BLaER1 treated with 17β-estradiol and CSF1 and Interleukin-3, amounts not matched to agents 10 nM and 100 nM (cell line): Measurements from ENCODE around the gene GDF7.

Experiments
- H3K27ac ChIP-seq, 11 experiments: shearing (Covaris generic); formaldehyde crosslinking; 2 replicates each; pipeline ENCODE4 v1.8.1; 2022
- H3K27me3 ChIP-seq, 11 experiments: shearing (Covaris generic); formaldehyde crosslinking; 2 replicates each; pipeline ENCODE4 v1.8.1; 2022
- H3K36me3 ChIP-seq, 11 experiments: shearing (Covaris generic); formaldehyde crosslinking; 2 replicates each; pipeline ENCODE4 v1.8.1; 2022
- H3K4me1 ChIP-seq, 10 experiments: shearing (Covaris generic); formaldehyde crosslinking; 2 replicates each; pipeline ENCODE4 v1.8.1; 2022
- H3K4me2 ChIP-seq, 11 experiments: shearing (Covaris generic); formaldehyde crosslinking; 2 replicates each; pipeline ENCODE4 v1.8.1; 2022
- H3K4me3 ChIP-seq, 10 experiments: shearing (Covaris generic); formaldehyde crosslinking; 2 replicates each; pipeline ENCODE4 v1.8.1; 2022
- H3K9ac ChIP-seq, 11 experiments: shearing (Covaris generic); formaldehyde crosslinking; 2 replicates each; pipeline ENCODE4 v1.8.1; 2022
- H3K9me3 ChIP-seq, 11 experiments: shearing (Covaris generic); formaldehyde crosslinking; replicated peaks in 1 of 11; 2 replicates each; pipeline ENCODE4 v1.8.1; 2022
- H4K20me1 ChIP-seq, 11 experiments: shearing (Covaris generic); formaldehyde crosslinking; 2 replicates each; pipeline ENCODE4 v1.8.1; 2022
- Cebpa-rat ChIP-seq, 11 experiments: shearing (Covaris generic); IDR thresholded peaks; 2 replicates each; pipeline ENCODE4 v1.8.1; 2022

Gene GDF7

GRCh38 chr2:20666304-20667150, at the start of gene GDF7:
TSS of gene GDF7 (plus strand) at chr2:20667144. CDS start at chr2:20667240, 96 bp downstream.
- peaks cover 0 to 19% (median 9%) of the 10 kb centered on the region in 11 experiments; a peak in 7 of 22 replicates for H3K9me3 ChIP-seq
- H3K9ac ChIP-seq, result peak within 1 kb of the TSS in 7 of 11 experiments; percentile 0 to 50 (median 33); a peak in 10 of 22 replicates
- peaks cover 0 to 76% (median 60%) of the 10 kb centered on the region in 11 experiments; a peak in 17 of 22 replicates for H4K20me1 ChIP-seq
- TF ChIP-seq Cebpa-rat (IDR thresholded peaks at IDR 0.05), result no peak
- no peak within 1 kb of the TSS for H3K27ac ChIP-seq
- peaks cover 87 to 100% (median 100%) of the 10 kb centered on the region in 11 experiments for H3K27me3 ChIP-seq
- no peaks in the 10 kb centered on the region for H3K36me3 ChIP-seq
- H3K4me3 ChIP-seq, result peak within 1 kb of the TSS; percentile 49 to 72 (median 59)
- H3K4me2 ChIP-seq, result peak within 1 kb of the TSS; percentile 83 to 94 (median 91)
- peaks cover 8 to 19% (median 16%) of the 10 kb centered on the region in 10 experiments; a peak in 18 of 20 replicates for H3K4me1 ChIP-seq

- no peak for TF ChIP-seq Cebpa-rat (IDR thresholded peaks at IDR 0.05)
- peaks cover 0 to 8% (median 0%) of the 10 kb centered on the region in 11 experiments; a peak in 2 of 22 replicates for H3K27me3 ChIP-seq
- peak overlapping the region in 3 of 11 experiments; percentile 44 to 73 (median 70); a peak in 5 of 22 replicates for H3K27ac ChIP-seq
- no peaks in the 10 kb centered on the region for H3K9me3 ChIP-seq
- H3K36me3 ChIP-seq, result peaks cover 0 to 44% (median 4%) of the 10 kb centered on the region in 11 experiments; a peak in 10 of 22 replicates
- peaks cover 49 to 87% (median 66%) of the 10 kb centered on the region in 10 experiments for H3K4me1 ChIP-seq
- H3K9ac ChIP-seq, result peak overlapping the region in 4 of 11 experiments; percentile 15 to 69 (median 52); a peak in 7 of 22 replicates
- peak overlapping the region; percentile 66 to 85 (median 76) for H3K4me2 ChIP-seq
- H4K20me1 ChIP-seq, result peaks cover 0 to 53% (median 18%) of the 10 kb centered on the region in 11 experiments; a peak in 14 of 22 replicates
- H3K4me3 ChIP-seq, result no peak overlapping the region
Measured at GRCh38 chr2:20617892-20618467, 49.0 kb upstream of the GDF7 start.

GRCh38 chr2:20618468-20618885, 48.5 kb upstream of the GDF7 start:
- no peak for TF ChIP-seq Cebpa-rat (IDR thresholded peaks at IDR 0.05)
- Histone ChIP-seq H3K27me3 (peaks cover 0 to 12% (median 0%) of the 10 kb centered on the region in 11 experiments; a peak in 3 of 22 replicates), H3K27ac (peak overlapping the region in 3 of 11 experiments; percentile 44 to 73 (median 70); a peak in 5 of 22 replicates), H3K4me2 (peak overlapping the region; percentile 66 to 80 (median 73)), H3K9ac (peak overlapping the region in 4 of 11 experiments; percentile 15 to 69 (median 52); a peak in 6 of 22 replicates), H3K36me3 (peaks cover 0 to 49% (median 5%) of the 10 kb centered on the region in 11 experiments; a peak in 12 of 22 replicates), H3K9me3 (no peaks in the 10 kb centered on the region), H3K4me3 (no peak overlapping the region), H3K4me1 (peaks cover 54 to 86% (median 68%) of the 10 kb centered on the region in 10 experiments), H4K20me1 (peaks cover 0 to 58% (median 20%) of the 10 kb centered on the region in 11 experiments; a peak in 15 of 22 replicates)

GRCh38 chr2:20618886-20619521, 47.9 kb upstream of the GDF7 start:
- peaks cover 0 to 63% (median 21%) of the 10 kb centered on the region in 11 experiments; a peak in 15 of 22 replicates for H4K20me1 ChIP-seq
- no peak overlapping the region for H3K4me3 ChIP-seq
- H3K9me3 ChIP-seq, result no peaks in the 10 kb centered on the region
- H3K4me2 ChIP-seq, result peak overlapping the region; percentile 66 to 80 (median 73)
- H3K36me3 ChIP-seq, result peaks cover 0 to 54% (median 11%) of the 10 kb centered on the region in 11 experiments; a peak in 13 of 22 replicates
- TF ChIP-seq Cebpa-rat (IDR thresholded peaks at IDR 0.05), result no peak
- peak overlapping the region in 3 of 11 experiments; percentile 44 to 73 (median 70); a peak in 4 of 22 replicates for H3K27ac ChIP-seq
- peak overlapping the region in 4 of 11 experiments; percentile 2 to 69 (median 44); a peak in 5 of 22 replicates for H3K9ac ChIP-seq
- peaks cover 53 to 82% (median 65%) of the 10 kb centered on the region in 10 experiments for H3K4me1 ChIP-seq
- peaks cover 0 to 12% (median 0%) of the 10 kb centered on the region in 11 experiments; a peak in 3 of 22 replicates for H3K27me3 ChIP-seq

GRCh38 chr2:20619624-20620024, 47.3 kb upstream of the GDF7 start:
- Histone ChIP-seq H3K9ac (peak overlapping the region in 4 of 11 experiments; percentile 2 to 69 (median 17); a peak in 4 of 22 replicates), H3K4me2 (peak overlapping the region; percentile 66 to 80 (median 73); a peak in 20 of 22 replicates), H4K20me1 (peaks cover 1 to 66% (median 27%) of the 10 kb centered on the region in 11 experiments; a peak in 17 of 22 replicates), H3K4me1 (peaks cover 47 to 82% (median 59%) of the 10 kb centered on the region in 10 experiments), H3K4me3 (no peak overlapping the region), H3K9me3 (no peaks in the 10 kb centered on the region), H3K27ac (peak overlapping the region in 2 of 11 experiments; percentile 70 to 73; a peak in 2 of 22 replicates), H3K27me3 (peaks cover 0 to 12% (median 0%) of the 10 kb centered on the region in 11 experiments; a peak in 3 of 22 replicates), H3K36me3 (peaks cover 0 to 60% (median 17%) of the 10 kb centered on the region in 11 experiments; a peak in 15 of 22 replicates)
- TF ChIP-seq Cebpa-rat (IDR thresholded peaks at IDR 0.05), result no peak

GRCh38 chr2:20620271-20620681, 46.7 kb upstream of the GDF7 start:
- Histone ChIP-seq H3K9ac (peak overlapping the region in 1 of 11 experiments; percentile 11; a peak in 1 of 22 replicates), H3K36me3 (peaks cover 0 to 67% (median 17%) of the 10 kb centered on the region in 11 experiments; a peak in 15 of 22 replicates), H3K4me2 (peak overlapping the region in 3 of 11 experiments; percentile 72 to 80 (median 73); a peak in 2 of 22 replicates), H4K20me1 (peaks cover 6 to 68% (median 31%) of the 10 kb centered on the region in 11 experiments; a peak in 17 of 22 replicates), H3K27ac (no peak overlapping the region), H3K9me3 (no peaks in the 10 kb centered on the region), H3K27me3 (peaks cover 0 to 12% (median 0%) of the 10 kb centered on the region in 11 experiments; a peak in 3 of 22 replicates), H3K4me1 (peaks cover 41 to 88% (median 59%) of the 10 kb centered on the region in 10 experiments), H3K4me3 (no peak overlapping the region)
- TF ChIP-seq Cebpa-rat (IDR thresholded peaks at IDR 0.05), result no peak

GRCh38 chr2:20620696-20621365, 46.1 kb upstream of the GDF7 start:
- Histone ChIP-seq H3K4me2 (peak overlapping the region in 1 of 11 experiments; percentile 73; a peak in 2 of 22 replicates), H3K9ac (peak overlapping the region in 1 of 11 experiments; percentile 28; a peak in 1 of 22 replicates), H3K9me3 (no peaks in the 10 kb centered on the region), H3K4me3 (no peak overlapping the region), H3K27ac (no peak overlapping the region), H3K4me1 (peaks cover 40 to 88% (median 60%) of the 10 kb centered on the region in 10 experiments), H3K27me3 (peaks cover 0 to 12% (median 0%) of the 10 kb centered on the region in 11 experiments; a peak in 3 of 22 replicates), H3K36me3 (peaks cover 0 to 71% (median 17%) of the 10 kb centered on the region in 11 experiments; a peak in 15 of 22 replicates), H4K20me1 (peaks cover 6 to 71% (median 31%) of the 10 kb centered on the region in 11 experiments; a peak in 17 of 22 replicates)
- TF ChIP-seq Cebpa-rat (IDR thresholded peaks at IDR 0.05), result no peak
